GM15510 (cell line): Measurements from ENCODE around the gene ARSG.

Experiments
- POLR2A ChIP-seq: IDR thresholded peaks from 3 replicates; pipeline ENCODE4 v1.6.1; 2011; ENCODE audit warnings: borderline replicate concordance; ENCODE audit not compliant: insufficient read length; ENCODE audit errors: extremely low read depth

Gene ARSG

GRCh38 chr17:68290955-68291835 lies at the start of gene ARSG, which contains the start of gene SLC16A6:
Gene ARSG, plus strand, starts transcription at chr17:68291495. Its CDS starts 15,999 bp downstream, at chr17:68307494.
Gene SLC16A6, minus strand, starts transcription at chr17:68291127. Its CDS starts 12,807 bp downstream, at chr17:68278320.
- TF ChIP-seq POLR2A = peak; percentile 88

GRCh38 chr17:68246271-68247028 lies 44.8 kb upstream of the ARSG start:
- TF ChIP-seq POLR2A = no peak

- TF ChIP-seq POLR2A = peak; percentile 92
Observed at GRCh38 chr17:68247445-68248198, 43.7 kb upstream of the ARSG start, which contains the start of gene AMZ2. Gene AMZ2, plus strand, starts transcription at chr17:68248043. Its CDS starts 2,145 bp downstream, at chr17:68250188.

GRCh38 chr17:68248199-68248825 lies 43.0 kb upstream of the ARSG start:
- TF ChIP-seq POLR2A = no peak

GRCh38 chr17:68248891-68249290 lies 42.4 kb upstream of the ARSG start:
- no peak for TF ChIP-seq POLR2A

- no peak for TF ChIP-seq POLR2A
Observed at GRCh38 chr17:68249354-68249765, 41.9 kb upstream of the ARSG start.

- TF ChIP-seq POLR2A = no peak
Observed at GRCh38 chr17:68255151-68255550, 36.1 kb upstream of the ARSG start.

- TF ChIP-seq POLR2A = no peak
Observed at GRCh38 chr17:68255731-68256538, 35.4 kb upstream of the ARSG start.

GRCh38 chr17:68257934-68258333 lies 33.4 kb upstream of the ARSG start:
- no peak for TF ChIP-seq POLR2A

GRCh38 chr17:68260051-68260762 lies 31.1 kb upstream of the ARSG start:
- TF ChIP-seq POLR2A = no peak

GRCh38 chr17:68273722-68274121 lies 17.6 kb upstream of the ARSG start:
- no peak for TF ChIP-seq POLR2A

- TF ChIP-seq POLR2A = no peak
Observed at GRCh38 chr17:68277807-68278206, 13.5 kb upstream of the ARSG start.

- no peak for TF ChIP-seq POLR2A
Observed at GRCh38 chr17:68288375-68288774, 2.9 kb upstream of the ARSG start.
